Measurements from ENCODE around the gene ZNF608. TPM values are rescaled to one million over a fixed set of nuclear protein-coding genes. Genes with fewer than 3 reads are reported as not detected.

ZNF608 gene
- total RNA-seq, 1 experiment from 2014 or later, result 7.3 TPM

DNA sequence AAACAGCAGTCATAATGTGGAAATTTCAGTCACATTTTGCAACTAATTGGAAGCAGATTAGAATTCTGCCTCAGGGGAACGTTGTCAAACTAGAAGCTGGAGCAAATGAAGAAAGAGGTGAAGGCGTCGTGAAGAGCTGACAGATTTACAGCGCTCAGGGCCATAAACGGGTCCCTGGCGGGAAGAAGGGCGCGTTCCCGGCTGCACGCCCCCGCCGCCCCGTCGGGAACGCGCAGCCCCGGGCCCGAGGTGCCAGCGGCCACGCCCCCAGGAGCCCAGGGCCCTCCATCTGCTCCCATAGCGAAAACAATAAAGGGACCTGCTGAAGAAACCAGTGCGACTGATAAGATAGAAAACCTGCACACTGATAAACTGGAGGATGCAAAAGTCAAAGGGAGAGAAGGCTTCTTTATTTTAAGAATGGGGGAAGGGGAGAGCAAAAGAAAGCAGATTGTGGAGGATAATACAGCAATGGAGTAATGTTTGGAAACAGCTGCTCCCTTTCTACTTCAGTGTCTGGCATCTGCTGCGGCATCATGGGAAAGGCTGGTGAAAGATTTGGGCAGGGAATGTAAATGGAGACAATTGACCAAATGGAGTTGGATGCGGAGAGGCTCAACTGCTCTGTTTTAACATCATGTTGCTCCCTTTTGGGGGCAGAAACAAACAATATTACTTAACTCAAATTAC, 11.1 kb downstream of the ZNF608 start:
- Mint-ChIP-seq H3K9me3 (ENCODE audit: low read depth, unreplicated experiment) (no peaks in the 10 kb centered on the region), H3K36me3 (ENCODE audit: insufficient read depth, unreplicated experiment) (no peaks in the 10 kb centered on the region), H3K27ac (ENCODE audit: unreplicated experiment) (no peak overlapping the region), H3K4me1 (ENCODE audit: low read depth, unreplicated experiment) (peaks cover 18% of the 10 kb centered on the region), H3K27me3 (ENCODE audit: unreplicated experiment) (no peaks in the 10 kb centered on the region), H3K4me3 (ENCODE audit: low read depth, unreplicated experiment) (no peak overlapping the region)
- DNase-seq, result no peak
- intact Hi-C loops (cut with micrococcal nuclease; ENCODE audit: unreplicated experiment), result no loop called here
- TF ChIP-seq, protein P1, sequence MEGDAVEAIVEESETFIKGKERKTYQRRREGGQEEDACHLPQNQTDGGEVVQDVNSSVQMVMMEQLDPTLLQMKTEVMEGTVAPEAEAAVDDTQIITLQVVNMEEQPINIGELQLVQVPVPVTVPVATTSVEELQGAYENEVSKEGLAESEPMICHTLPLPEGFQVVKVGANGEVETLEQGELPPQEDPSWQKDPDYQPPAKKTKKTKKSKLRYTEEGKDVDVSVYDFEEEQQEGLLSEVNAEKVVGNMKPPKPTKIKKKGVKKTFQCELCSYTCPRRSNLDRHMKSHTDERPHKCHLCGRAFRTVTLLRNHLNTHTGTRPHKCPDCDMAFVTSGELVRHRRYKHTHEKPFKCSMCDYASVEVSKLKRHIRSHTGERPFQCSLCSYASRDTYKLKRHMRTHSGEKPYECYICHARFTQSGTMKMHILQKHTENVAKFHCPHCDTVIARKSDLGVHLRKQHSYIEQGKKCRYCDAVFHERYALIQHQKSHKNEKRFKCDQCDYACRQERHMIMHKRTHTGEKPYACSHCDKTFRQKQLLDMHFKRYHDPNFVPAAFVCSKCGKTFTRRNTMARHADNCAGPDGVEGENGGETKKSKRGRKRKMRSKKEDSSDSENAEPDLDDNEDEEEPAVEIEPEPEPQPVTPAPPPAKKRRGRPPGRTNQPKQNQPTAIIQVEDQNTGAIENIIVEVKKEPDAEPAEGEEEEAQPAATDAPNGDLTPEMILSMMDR (IDR thresholded peaks at IDR 0.05; ENCODE audit: unreplicated experiment), result no peak
- no TSS peak for BruUV-seq (replicated peaks)
- CTCF ChIA-PET, result no interaction called here

DNA sequence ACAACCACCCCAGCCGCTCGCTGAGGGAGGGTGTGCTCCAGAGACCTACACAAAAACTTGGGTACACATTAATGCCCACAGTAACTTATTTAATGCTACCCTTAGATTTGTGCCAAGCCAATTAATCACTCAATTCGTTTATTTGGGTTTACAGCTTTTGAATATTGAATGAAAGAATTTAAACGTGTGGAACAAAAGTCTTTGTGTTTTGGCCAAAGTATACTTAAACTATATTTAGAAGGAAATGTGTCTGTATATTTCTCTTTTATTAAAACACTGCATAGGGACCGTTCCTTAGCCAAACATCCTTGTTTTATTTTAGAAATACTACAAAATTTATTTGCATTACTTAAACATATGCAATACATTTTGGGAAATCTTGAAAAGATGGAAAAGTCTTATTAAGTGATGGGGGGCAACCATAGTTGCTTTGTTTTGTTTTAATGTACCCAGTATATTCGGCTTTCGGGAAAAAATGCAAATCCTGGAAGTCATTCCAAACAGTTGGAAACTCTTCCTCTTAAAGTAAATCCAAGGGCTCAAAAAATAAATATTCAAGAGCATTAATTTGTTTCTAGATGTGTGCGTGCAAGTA, 11.8 kb downstream of the ZNF608 start:
- intact Hi-C loops (cut with micrococcal nuclease; ENCODE audit: unreplicated experiment), result no loop called here
- Mint-ChIP-seq H3K36me3 (ENCODE audit: insufficient read depth, unreplicated experiment) (no peaks in the 10 kb centered on the region), H3K9me3 (ENCODE audit: low read depth, unreplicated experiment) (no peaks in the 10 kb centered on the region), H3K27ac (ENCODE audit: unreplicated experiment) (no peak overlapping the region), H3K4me3 (ENCODE audit: low read depth, unreplicated experiment) (no peak overlapping the region), H3K4me1 (ENCODE audit: low read depth, unreplicated experiment) (peaks cover 11% of the 10 kb centered on the region), H3K27me3 (ENCODE audit: unreplicated experiment) (no peaks in the 10 kb centered on the region)
- CTCF ChIA-PET, result no interaction called here
- TF ChIP-seq, protein P1 (IDR thresholded peaks at IDR 0.05; ENCODE audit: unreplicated experiment), result no peak
- no peak for DNase-seq
- no TSS peak for BruUV-seq (replicated peaks)

DNA sequence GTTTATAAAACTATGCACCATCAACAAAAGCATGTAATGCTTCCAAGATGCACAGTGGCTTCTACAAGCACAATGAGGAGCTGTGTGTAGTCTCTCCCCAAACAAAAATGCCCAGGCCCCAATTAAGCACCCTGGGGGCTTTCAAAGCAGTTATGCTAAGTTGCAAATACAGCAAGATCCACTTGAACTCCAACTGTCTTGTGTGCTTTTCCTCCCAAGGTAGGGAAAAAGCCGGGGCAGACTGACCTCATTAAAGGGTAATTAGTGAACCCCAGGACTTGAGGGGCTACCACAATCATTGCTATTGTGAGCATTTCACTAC, 13.1 kb downstream of the ZNF608 start:
- TF ChIP-seq, protein P1 (IDR thresholded peaks at IDR 0.05; ENCODE audit: unreplicated experiment), result no peak
- Mint-ChIP-seq H3K9me3 (ENCODE audit: low read depth, unreplicated experiment) (no peaks in the 10 kb centered on the region), H3K27me3 (ENCODE audit: unreplicated experiment) (no peaks in the 10 kb centered on the region), H3K4me3 (ENCODE audit: low read depth, unreplicated experiment) (no peak overlapping the region), H3K4me1 (ENCODE audit: low read depth, unreplicated experiment) (no peaks in the 10 kb centered on the region), H3K36me3 (ENCODE audit: insufficient read depth, unreplicated experiment) (no peaks in the 10 kb centered on the region), H3K27ac (ENCODE audit: unreplicated experiment) (no peak overlapping the region)
- DNase-seq, result no peak
- intact Hi-C loops (cut with micrococcal nuclease; ENCODE audit: unreplicated experiment), result no loop called here
- CTCF ChIA-PET, result interaction anchor here (0.7 kb wide), 1 partner anchor 1154 kb away, joined by 3 read pairs; no protein-coding TSS in a partner anchor
- BruUV-seq (replicated peaks), result no TSS peak

DNA sequence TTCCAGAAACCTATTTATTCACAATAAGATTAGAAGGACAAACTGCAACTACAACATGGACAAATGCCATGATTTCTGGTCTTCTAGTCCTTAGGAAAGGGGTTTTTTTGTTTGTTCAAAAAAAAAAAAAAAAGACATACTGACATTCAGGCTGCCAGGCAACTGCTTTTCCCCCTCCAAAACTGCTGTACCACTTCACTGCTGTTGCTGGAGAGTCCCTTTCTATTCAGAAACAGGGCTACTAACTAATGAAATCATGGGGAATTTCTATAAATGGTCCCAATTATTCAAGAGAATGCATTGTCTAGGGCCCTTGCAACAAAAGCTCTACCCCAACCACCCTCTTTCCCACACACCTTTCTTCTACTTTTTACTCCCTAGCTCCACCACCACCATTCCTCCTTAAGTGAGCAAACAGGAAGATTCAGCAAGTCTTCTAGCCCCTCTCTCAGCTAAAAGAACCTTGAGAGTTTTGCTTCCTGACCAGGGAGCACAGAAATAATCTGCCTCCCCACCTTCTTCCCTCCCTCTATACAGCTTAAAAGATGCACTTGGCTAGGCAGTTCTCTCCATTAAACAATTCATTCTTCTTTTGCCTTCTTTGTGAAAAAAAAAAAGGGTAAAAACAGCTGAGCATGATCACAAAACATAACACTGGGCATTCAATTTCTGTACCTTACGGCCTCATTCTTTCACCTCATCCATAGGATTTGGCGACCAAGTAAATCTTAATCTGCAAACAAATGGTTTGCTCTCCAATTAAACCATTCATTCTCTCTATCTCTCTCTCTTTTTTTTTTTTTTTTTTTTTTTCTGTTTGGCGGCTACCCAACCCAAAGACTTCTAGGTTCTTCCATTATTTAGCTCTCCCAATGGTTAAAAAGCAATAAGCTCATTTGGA, 13.8 kb downstream of the ZNF608 start:
- no TSS peak for BruUV-seq (replicated peaks)
- Mint-ChIP-seq H3K9me3 (ENCODE audit: low read depth, unreplicated experiment) (no peaks in the 10 kb centered on the region), H3K27ac (ENCODE audit: unreplicated experiment) (no peak overlapping the region), H3K27me3 (ENCODE audit: unreplicated experiment) (no peaks in the 10 kb centered on the region), H3K4me3 (ENCODE audit: low read depth, unreplicated experiment) (no peak overlapping the region), H3K4me1 (ENCODE audit: low read depth, unreplicated experiment) (no peaks in the 10 kb centered on the region), H3K36me3 (ENCODE audit: insufficient read depth, unreplicated experiment) (no peaks in the 10 kb centered on the region)
- TF ChIP-seq, protein P1 (IDR thresholded peaks at IDR 0.05; ENCODE audit: unreplicated experiment), result no peak
- CTCF ChIA-PET, result interaction anchor here (0.7 kb wide), 2 partner anchors 11 to 1154 kb away, joined by 3 read pairs; no protein-coding TSS in a partner anchor
- intact Hi-C loops (cut with micrococcal nuclease; ENCODE audit: unreplicated experiment), result no loop called here
- no peak for DNase-seq

All from Calu3 (cell line).